ENCODE results near the gene MT1E.

MT1E gene

DNA sequence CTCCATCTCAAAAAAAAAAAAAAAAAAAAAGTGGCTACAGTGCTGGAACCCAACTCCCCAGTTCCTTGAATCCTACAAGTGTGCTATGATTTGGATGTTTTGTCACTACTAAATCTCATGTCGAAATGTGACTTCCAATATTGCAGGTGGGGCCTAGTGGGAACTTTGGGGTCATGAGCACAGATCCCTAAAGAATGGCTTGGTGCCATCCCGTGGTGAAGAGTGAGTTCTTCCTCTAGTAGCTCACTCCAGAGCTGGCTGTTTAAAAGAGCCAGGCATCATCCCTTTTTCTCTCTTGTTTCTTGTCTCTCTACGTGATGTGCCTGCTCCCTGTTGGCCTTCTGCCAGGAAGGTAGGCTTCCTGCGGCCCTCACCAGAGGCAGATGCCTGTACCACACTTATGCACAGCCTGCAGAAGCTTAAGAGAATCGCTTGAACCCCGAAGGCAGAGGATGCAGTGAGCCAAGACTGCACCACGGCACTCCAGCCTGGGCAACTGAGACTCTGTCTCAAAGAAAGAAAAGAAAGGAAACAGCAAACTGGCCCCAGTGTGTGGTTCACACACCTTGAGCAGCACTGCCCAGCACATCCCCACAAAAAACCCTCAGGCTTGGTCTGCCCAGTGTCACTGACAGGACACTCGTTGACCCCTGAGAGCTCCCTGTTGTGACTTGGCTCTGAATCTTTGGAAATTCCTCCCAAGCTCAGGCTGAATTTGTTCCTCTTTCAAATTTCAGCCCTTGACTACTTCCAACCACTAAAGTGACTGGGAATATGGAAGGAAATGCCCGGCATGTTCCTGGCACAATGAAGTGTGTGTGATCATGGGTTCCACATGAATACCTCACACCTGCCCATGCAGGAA lies 3.1 kb downstream of the MT1E start:
- no peak for DNase-seq

- DNase-seq, result no peak
Measured at GRCh38 chr16:56629531-56629930, 4.0 kb downstream of the MT1E start.

GRCh38 chr16:56630134-56630533 lies 4.6 kb downstream of the MT1E start:
- DNase-seq, result no peak

GRCh38 chr16:56631197-56631596 lies 5.6 kb downstream of the MT1E start:
- DNase-seq, result no peak

GRCh38 chr16:56631832-56632155 lies 6.2 kb downstream of the MT1E start:
- no peak for DNase-seq

DNA sequence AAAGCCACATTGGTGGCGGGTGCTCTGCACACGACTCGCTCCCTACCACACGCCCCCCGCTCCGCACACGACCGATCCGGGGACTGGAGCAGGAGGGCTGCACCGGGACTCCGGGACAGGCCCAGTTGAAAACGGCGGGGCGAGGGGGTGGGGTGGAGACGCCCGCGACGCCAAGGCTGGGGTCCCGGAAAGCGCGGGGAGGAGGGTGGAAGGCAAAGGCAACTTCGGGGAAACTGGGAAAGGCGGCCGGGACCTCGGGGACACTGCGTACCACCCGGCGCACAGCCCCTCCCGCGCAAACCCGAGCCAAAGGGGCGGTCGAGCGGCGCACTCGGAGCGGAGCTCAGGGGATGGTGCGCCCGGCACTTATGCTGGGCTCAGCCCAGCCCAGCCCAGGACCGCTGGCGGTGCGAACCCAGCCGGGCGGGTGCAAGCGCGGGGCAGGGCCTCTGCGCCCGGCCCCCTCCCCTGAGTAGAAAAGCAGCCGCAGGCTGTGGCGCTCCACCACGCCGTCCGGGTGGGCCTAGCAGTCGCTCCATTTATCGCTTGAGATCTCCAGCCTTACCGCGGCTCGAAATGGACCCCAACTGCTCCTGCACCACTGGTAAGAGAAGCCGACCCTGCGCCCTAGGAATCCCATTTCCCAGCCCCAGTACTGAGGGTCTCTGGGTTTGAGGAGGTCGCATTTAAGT lies 6.7 kb downstream of the MT1E start, which contains the start of gene MT1M:
Gene MT1M, plus strand, starts transcription at position 504 of the 692 bp plus-strand sequence. Its CDS starts 73 bp downstream, at position 577.
- DNase-seq, result no peak

- DNase-seq, result no peak
Measured at GRCh38 chr16:56632848-56633365, 7.3 kb downstream of the MT1E start.

DNA sequence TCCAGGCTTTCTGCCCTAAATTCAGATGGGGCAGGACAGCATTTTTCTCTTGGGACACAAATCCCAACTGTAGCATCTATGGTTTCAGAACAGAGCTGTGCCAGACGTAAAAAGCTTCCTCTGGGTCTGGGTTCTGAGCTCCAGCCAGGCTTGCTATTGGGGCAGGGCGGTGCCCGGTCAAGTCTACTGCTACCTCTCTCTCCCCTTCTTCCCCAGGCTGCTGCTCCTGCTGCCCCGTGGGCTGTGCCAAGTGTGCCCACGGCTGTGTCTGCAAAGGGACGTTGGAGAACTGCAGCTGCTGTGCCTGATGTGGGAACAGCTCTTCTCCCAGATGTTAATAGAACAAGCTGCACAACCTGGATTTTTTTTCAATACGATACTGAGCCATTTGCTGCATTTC lies 8.0 kb downstream of the MT1E start:
- no peak for DNase-seq

- no peak for DNase-seq
Measured at GRCh38 chr16:56634715-56635440, 9.3 kb downstream of the MT1E start.

DNA sequence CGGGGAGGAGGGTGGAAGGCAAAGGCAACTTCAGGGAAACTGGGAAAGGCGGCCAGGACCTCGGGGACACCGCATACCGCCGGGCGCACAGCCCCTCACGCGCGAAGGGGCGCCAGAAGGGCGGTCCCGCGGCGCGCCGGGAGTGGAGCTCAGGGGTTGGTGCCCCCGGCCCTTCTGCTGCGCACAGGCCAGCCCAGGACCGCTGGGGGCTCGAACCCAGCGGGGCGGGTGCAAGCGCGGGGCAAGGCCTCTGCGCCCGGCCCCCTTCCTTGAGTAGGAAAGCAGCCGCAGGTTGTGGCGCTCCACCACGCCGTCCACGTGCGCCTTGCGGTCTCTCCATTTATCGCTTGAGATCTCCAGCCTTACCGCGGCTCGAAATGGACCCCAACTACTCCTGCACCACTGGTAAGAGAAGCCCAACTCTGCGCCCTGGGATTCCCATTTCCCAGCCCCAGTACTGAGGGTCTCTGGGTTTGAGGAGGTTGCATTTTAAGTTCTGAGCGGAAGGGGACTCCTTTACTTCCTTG lies 9.9 kb downstream of the MT1E start:
- no peak for DNase-seq

DNA sequence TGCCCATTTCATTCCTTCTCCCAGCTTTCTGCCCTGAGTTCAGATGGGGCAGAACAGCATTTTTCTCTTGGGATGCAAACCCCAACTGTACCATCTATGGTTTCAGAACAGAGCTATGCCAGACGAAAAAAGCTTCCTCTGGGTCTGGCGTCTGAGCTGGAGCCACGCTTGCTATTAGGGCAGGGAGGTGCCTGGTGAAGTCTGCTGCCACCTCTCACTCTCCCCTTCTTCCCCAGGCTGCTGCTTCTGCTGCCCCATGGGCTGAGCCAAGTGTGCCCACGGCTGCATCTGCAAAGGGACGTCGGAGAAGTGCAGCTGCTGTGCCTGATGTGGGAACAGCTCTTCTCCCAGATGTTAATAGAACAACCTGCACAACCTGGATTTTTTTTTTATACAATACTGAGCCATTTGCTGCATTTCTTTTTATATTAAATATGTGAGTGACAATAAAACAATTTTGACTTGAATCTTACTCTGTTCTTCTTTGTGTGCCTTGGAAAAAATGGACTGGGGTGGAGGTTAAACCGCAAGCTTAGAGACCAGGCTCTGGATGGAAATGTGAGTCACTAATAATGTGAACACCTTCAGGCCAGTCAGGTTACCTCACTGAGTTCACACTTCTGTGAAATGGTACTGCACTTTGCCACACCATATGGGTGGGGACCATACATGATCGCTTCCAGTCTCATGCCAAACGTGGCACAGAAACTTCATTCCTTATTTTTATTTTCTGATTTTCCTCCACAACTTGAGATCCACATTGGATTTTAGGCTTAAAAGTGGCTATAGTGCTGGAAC lies 11.2 kb downstream of the MT1E start:
- DNase-seq, result no peak

DNA sequence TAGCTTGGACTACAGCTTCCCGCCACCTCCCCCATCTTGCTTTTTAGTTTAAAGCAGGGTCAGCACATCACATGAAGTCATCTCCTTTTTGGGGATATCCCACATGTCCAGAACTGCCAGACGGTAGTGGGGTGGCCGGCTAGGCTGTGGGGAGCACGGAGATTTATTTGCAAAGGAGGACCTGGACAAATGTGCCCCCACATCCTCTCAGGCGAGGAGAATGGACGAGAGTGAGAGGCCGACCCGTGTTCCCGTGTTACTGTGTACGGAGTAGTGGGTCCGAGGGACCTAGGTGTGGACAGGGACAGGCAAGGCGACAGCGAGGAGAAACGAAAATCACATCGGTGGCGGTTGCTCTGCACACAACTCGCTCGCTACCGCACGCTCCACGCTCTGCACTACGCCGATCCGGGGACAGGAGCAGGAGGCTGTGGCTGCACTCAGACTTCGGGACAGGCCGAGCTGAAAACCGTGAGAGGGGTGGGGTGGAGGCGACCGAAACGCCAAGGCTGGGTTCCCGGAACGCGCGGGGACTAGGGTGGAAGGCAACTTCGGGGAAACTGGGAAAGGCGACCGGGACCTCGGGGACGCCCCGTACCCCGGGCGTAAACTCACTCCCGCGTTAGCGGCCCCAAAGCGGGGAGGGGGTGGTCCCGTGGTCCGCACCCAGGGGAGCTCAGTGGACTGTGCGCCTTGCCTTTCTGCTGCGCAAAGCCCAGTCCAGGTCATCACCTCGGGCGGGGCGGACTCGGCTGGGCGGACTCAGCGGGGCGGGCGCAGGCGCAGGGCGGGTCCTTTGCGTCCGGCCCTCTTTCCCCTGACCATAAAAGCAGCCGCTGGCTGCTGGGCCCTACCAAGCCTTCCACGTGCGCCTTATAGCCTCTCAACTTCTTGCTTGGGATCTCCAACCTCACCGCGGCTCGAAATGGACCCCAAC lies 12.5 kb downstream of the MT1E start, which contains the start of gene MT1A:
Gene MT1A, plus strand, starts transcription at position 853 of the 937 bp plus-strand sequence. Its CDS starts 73 bp downstream, at position 926.
- DNase-seq, result no peak

- no peak for DNase-seq
Measured at GRCh38 chr16:56639045-56639444, 13.5 kb downstream of the MT1E start.

DNA sequence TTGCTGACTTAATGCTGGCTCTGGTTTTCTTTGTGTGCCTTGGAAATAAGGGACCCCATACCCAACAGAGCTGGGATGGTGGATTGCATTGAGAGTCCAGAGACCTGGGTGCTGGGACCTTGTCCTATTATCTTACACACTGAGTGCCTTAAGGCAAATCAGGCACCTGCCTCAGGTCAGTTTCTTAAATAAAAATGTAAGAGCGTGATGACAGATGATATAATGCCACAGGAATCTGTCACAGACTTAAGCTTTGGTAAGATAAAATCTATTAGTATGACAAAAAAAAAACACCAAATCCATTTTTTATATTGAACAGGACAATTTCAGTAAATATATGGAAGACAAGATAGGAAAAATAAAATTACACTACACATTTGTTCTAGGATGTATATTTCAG lies 14.5 kb downstream of the MT1E start:
- DNase-seq, result no peak

- no peak for DNase-seq
Measured at GRCh38 chr16:56641166-56641565, 15.6 kb downstream of the MT1E start.

DNA sequence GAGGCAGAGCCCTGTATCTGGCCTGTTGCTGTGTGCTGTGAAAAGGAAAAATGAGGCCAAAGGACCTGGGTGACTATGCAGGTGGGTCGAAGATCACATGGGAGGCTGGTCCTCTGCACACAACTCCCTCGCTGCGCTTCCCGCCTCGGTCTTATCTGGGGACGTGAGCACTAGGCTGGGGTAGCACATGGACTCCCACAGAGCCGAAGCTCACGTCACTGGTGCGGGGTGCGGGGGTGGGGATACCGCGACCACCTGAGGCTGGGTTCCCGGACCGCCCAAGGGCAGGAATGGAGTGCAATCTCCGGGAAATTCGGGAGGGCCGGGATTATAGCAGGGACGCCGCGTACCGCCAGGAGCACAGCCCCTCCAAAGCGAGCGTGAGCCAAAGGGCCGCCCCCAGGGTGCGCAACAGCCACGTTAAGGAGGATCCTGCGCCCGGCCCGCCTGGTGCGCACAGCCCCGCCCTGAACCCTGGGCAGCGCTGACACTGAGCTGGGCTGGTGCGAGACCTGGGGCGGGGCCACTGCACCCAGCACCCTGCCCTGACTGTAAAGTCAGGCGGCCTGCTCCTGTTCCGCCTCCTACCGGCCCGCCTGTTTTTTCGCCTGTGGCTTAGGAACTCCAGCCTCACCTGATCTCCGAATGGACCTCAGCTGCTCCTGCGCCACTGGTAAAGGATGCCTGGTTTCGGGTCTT lies 17.6 kb downstream of the MT1E start:
- no peak for DNase-seq

- DNase-seq, result no peak
Measured at GRCh38 chr16:56643833-56644232, 18.3 kb downstream of the MT1E start.

DNA sequence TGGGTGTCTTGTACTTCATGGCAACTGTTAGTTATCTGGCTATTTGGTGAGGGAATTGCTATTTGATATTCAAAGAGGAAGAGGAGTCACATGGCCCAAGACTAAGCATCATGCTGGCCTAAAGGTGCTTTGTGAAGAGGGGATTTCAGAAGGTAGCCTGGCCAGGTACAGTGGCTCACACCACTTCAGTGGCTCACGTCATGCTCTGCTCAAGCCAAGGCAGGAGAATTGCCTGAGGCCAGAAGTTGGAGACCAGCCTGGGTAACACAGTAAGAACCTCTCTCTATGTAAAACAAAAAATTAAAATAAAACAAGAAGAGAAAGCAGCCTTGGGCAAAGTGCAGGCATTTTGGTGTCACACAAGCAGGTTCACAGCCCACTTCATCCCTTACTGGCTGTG lies 19.7 kb downstream of the MT1E start:
- DNase-seq, result no peak

DNA sequence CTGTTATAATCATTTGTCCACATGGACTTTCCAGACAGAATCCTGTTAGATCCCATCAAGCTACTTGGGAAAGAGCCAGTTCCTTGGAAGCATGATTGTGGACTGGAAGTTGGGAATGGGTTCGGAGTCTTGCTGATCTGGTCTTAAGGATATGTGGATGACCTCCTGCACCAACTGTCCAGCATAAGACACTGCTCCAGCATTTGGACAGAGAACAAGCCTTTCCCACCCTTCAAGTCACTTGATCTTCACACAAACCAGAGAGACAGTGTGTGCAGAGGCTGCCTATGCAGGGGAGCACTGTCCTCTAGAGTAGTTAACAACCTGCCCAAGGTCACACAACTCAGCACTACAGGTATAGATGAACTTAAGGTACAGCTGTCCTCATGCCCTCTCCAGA lies 20.3 kb downstream of the MT1E start:
- DNase-seq, result no peak

All from cortex of kidney (tissue), 1 donor.